Transverse colon (tissue), 4 donors: Measurements from ENCODE around the gene GMDS. TPM values are rescaled to one million over a fixed set of nuclear protein-coding genes. Genes with fewer than 3 reads are reported as not detected.

ENCODE experiments used
- DNase-seq: peaks from one replicate; pipeline ENCODE4 v3.0.0-alpha.2; 2019
- H3K27ac ChIP-seq, 4 donors: fragments of 200-600 bp; sonication (generic); 2 replicates each; pipeline ENCODE4 v1.5.1; 2016 to 2018; ENCODE audit warnings: inconsistent platforms in 4 of 4
- H3K27me3 ChIP-seq: fragments of 200-600 bp; sonication (generic); 2 replicates; pipeline ENCODE4 v1.5.1; 2017; ENCODE audit warnings: inconsistent platforms
- H3K36me3 ChIP-seq, 4 donors: fragments of 200-600 bp; sonication (generic); 2 replicates each; pipeline ENCODE4 v1.5.1; 2017 to 2019; ENCODE audit warnings: inconsistent platforms in 4 of 4
- H3K4me1 ChIP-seq, 4 donors: fragments of 200-600 bp; sonication (generic); 2 replicates each; pipeline ENCODE4 v1.5.1; 2017 to 2020; ENCODE audit warnings: inconsistent platforms in 4 of 4
- H3K4me3 ChIP-seq, 4 donors: fragments of 200-600 bp; sonication (generic); 1 replicate in 1 of 4; 2 replicates in 3 of 4; pipeline versions ENCODE4 v1.5.1 to v1.6.1; 2017 to 2019; ENCODE audit warnings: inconsistent platforms in 4 of 4
- H3K9me3 ChIP-seq, 2 donors: fragments of 200-600 bp; sonication (generic); 2 replicates each; pipeline ENCODE4 v1.5.1; 2017 to 2019; ENCODE audit warnings: inconsistent platforms in 2 of 2
- CTCF ChIP-seq, 5 experiments: fragments of 200-600 bp in 3 of 5; fragments of 450-650 bp in 2 of 5; sonication (generic) in 3 of 5; IDR thresholded peaks; 1 replicate in 2 of 5; 2 replicates in 3 of 5; pipeline ENCODE4 v1.5.1; 2016 to 2017; ENCODE audit warnings: antibody characterized with exemption in 5 of 5, inconsistent platforms in 3 of 5, mild to moderate bottlenecking in 2 of 5, moderate library complexity in 1 of 5
- EP300 ChIP-seq: sonication (generic); formaldehyde crosslinking; IDR thresholded peaks from one replicate; pipeline ENCODE4 v1.6.1; 2017; ENCODE audit warnings: antibody characterized with exemption, low read depth
- POLR2A ChIP-seq: fragments of 450-650 bp; IDR thresholded peaks from one replicate; pipeline ENCODE4 v1.6.1; 2016; ENCODE audit warnings: antibody characterized with exemption, mild to moderate bottlenecking, moderate library complexity
- POLR2AphosphoS5 ChIP-seq, 3 donors: sonication (generic); formaldehyde crosslinking; IDR thresholded peaks; one replicate each; pipeline ENCODE4 v1.6.1; 2016; ENCODE audit warnings: antibody characterized with exemption in 3 of 3
- WGBS, 2 donors: methylation state at CpG; one replicate each; pipeline ENCODE4 v1.1.5; 2018; ENCODE audit warnings: low coverage in 1 of 2; 5-methylcytosine and 5-hydroxymethylcytosine counted together
- in situ Hi-C, 4 donors: fragments of 200-750 bp; cut with MboI; loops; one replicate each; pipeline versions ENCODE4 v1.15.0 to v1.15.1; 2017; ENCODE audit warnings: low sequenced_read_pairs in 3 of 4, low pct_ligation_motif_present in 1 of 4, low pct_unique_long_range_greater_than_20kb in 1 of 4
- intact Hi-C: fragments of 100-400 bp; cut with DNase I; formaldehyde crosslinking; loops from one replicate; pipeline ENCODE4 v1.15.1; 2023; ENCODE audit warnings: low total_unique reads
- total RNA-seq, 4 donors: library from RNA; depleted of rRNA; stranded (reverse); fragments of >200 nt; gene quantifications; one replicate each; pipeline ENCODE4 v1.1.0, GENCODE V29; 2016

Gene GMDS
- total RNA-seq, 4 donors from 2014 or later: 66.2 to 546 (median 102) TPM

- intact Hi-C loops (no loop called here), in situ Hi-C loops (no loop called here)
- H3K4me3 ChIP-seq: no peak overlapping the region
- no peaks in the 10 kb centered on the region for H3K27me3 ChIP-seq
- H3K9me3 ChIP-seq: no peaks in the 10 kb centered on the region
- no peak overlapping the region for H3K27ac ChIP-seq
- WGBS, 2 donors: 71 to 94% methylated on average over 1 to 2 of the region's 2 CpGs
- no peaks in the 10 kb centered on the region for H3K36me3 ChIP-seq
- no peaks in the 10 kb centered on the region for H3K4me1 ChIP-seq
- TF ChIP-seq EP300 (no peak), POLR2AphosphoS5 (IDR thresholded peaks at IDR 0.05) (no peak), POLR2A (no peak), CTCF (IDR thresholded peaks at IDR 0.05) (no peak)
- DNase-seq: no peak
These were observed 249.8 kb downstream of the GMDS start for GRCh38 chr6:1995636-1996035.

GRCh38 chr6:1993042-1993441 lies 252.4 kb downstream of the GMDS start:
- Histone ChIP-seq H3K4me1 (no peaks in the 10 kb centered on the region), H3K36me3 (no peaks in the 10 kb centered on the region), H3K4me3 (no peak overlapping the region), H3K27me3 (no peaks in the 10 kb centered on the region), H3K27ac (no peak overlapping the region), H3K9me3 (no peaks in the 10 kb centered on the region)
- in situ Hi-C loops: no loop called here
- TF ChIP-seq EP300 (no peak), POLR2A (no peak), CTCF (IDR thresholded peaks at IDR 0.05) (no peak), POLR2AphosphoS5 (IDR thresholded peaks at IDR 0.05) (no peak)
- DNase-seq: no peak
- 69 to 78% methylated on average over 6 of the region's 6 CpGs for WGBS, 2 donors
- intact Hi-C loops: no loop called here

- Histone ChIP-seq H3K36me3 (no peaks in the 10 kb centered on the region), H3K4me3 (no peak overlapping the region), H3K9me3 (no peaks in the 10 kb centered on the region), H3K4me1 (no peaks in the 10 kb centered on the region), H3K27ac (no peak overlapping the region), H3K27me3 (no peaks in the 10 kb centered on the region)
- WGBS, 2 donors: 91 to 92% methylated on average over 4 to 6 of the region's 6 CpGs
- in situ Hi-C loops (no loop called here), intact Hi-C loops (no loop called here)
- TF ChIP-seq EP300 (no peak), POLR2AphosphoS5 (IDR thresholded peaks at IDR 0.05) (no peak), CTCF (IDR thresholded peaks at IDR 0.05) (no peak), POLR2A (no peak)
- DNase-seq: no peak
These were observed 254.0 kb downstream of the GMDS start for GRCh38 chr6:1991332-1991878.

- H3K4me1 ChIP-seq: no peaks in the 10 kb centered on the region
- H3K4me3 ChIP-seq: no peak overlapping the region
- TF ChIP-seq CTCF (IDR thresholded peaks at IDR 0.05) (no peak), POLR2AphosphoS5 (IDR thresholded peaks at IDR 0.05) (no peak), EP300 (no peak), POLR2A (no peak)
- no peaks in the 10 kb centered on the region for H3K27me3 ChIP-seq
- no peaks in the 10 kb centered on the region for H3K9me3 ChIP-seq
- in situ Hi-C loops: no loop called here
- no peak for DNase-seq
- H3K36me3 ChIP-seq: no peaks in the 10 kb centered on the region
- no peak overlapping the region for H3K27ac ChIP-seq
- intact Hi-C loops: no loop called here
- WGBS, 2 donors: 87 to 94% methylated on average over 3 of the region's 3 CpGs
These were observed 256.6 kb downstream of the GMDS start for GRCh38 chr6:1988843-1989242.
